Globus pallidus (tissue), 1 donor: Measurements from ENCODE around the gene TAF4.

Experiments
- DNase-seq: peaks from one replicate; pipeline ENCODE4 v3.0.0-alpha.2; 2015; ENCODE audit warnings: low spot score

The TAF4 gene

DNA sequence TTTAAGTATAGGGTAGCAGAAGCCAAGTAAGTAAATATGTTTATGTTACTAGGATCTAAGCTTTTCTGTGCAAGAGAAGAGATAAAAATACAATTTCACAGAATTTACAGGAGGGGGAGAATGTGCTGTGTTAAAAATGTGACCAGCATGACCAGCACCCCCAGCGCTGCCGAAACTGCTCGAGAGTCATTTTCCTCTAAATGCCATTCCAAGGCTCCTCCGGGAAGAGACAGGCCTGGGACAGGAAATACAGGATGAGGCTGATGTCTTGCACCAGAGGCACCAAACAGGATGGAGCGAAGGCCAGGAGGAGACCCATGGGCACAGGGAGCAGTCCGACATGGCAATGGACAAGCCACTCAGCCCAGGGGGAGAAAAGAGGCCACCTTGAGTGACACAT lies 21.1 kb downstream of the TAF4 start:
- DNase-seq: no peak

DNA sequence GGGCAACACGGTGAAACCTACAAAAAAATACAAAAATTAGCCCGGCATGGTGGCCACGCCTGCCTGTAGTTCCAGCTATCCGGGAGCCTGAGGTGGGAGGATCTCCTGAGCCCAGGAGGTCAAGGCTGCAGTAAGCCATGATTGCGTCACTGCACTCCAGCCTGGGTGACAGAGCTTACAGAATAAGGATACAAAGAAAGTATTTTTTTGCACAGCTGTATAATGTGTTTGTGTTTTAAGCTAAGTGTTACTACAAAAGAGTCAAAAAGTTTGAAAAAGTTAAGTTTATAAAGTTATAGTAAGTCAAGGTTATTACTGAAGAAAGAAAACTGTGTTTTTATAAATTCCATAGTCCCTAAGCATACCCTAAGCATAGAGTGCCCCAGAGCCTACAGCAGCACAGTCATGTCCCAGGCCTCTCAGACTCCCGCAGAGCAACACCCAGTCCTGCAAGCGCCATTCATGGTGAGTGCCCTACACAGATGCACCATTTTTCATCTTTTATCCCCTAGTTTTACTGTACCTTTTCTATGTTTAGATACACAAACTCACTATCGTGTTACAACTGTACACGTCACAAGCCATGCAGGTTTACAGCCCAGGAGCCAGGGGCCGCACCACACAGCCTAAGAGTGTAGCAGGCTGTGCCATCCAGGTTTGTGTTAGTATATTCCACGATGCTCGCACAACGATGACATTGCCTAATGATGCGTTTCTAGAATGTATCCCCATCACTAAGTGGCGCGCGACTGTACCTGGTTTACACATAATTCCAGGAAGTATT lies 22.4 kb downstream of the TAF4 start:
- DNase-seq: no peak

DNA sequence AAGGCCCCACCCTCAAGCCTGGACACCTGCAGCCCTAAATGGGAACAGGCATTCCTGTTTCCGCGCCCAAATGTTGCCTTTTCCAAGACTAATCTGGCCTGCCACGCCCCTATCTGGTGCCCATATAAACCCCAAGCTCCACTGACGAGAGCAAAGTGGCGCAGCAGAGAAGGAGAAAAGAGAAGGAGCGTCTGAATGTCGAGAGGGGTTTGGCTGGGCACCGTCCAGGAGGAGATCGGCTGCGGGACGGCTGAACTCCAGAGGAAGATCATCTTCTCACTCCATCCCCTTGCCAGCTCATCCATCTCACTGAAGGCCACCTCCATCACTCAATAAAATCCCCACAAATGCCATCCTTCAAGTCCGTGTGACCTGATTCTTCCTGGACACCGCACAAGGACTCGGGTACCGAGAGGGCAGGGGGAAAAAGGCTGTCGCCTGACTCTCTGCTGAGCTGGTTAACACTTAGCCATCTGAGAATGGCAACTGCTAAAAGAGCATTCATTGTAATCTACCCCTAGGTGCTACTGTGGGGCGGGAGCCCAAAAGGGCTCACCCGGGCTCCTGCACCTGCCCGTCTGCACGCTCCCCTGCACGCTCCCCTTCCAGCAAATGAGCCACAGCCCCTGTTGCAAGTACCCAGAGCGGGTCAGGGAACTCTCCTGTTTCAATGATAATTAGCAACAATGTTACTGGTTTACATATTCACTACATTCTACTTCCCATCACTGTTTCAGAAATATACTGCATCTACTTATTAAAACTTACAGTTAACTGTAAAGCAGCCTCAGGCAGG lies 23.5 kb downstream of the TAF4 start:
- DNase-seq: no peak

DNA sequence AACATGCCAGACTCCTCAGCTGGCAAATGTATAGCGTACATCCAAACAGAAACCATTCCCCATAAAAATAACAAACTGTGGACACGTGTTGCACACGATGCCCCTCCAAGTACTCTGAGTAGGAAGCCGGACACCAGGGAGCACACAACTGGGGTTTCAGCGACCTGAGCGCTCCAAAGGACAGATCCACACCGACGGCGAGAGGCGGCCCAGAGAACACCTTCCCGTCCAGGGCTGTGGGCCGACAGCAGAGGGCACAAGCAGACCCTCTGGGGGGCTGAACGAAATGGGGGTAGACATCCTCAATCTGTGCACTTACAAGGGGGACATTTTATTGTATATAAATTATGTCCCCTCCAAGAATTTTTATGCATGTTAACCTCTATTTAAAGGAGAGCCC lies 24.7 kb downstream of the TAF4 start:
- DNase-seq: no peak

DNA sequence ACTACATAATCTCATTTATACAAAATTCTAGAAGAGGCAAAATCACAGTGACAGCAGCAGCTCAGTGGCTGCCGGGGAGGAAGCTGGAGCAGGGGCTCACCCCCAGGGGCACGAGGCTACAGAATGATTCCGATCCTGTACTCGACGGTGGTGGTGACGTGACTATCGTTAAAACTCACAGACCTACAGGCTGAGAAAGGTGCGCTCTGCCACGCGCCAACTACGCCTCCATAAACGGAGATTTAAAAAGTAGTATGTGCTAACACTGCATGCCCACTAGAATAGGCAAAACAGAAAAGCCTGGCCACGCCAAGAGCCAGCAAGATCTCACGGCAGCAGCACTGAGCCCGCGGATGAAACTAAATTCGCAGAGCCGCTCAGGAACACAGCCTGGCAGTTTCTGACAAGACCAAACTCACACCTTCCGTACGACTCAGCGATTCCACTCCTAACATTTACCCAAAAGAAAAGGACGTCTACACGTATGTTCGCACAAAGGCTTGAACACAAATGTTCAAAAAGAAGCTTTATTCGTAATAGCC lies 25.2 kb downstream of the TAF4 start:
- DNase-seq: no peak

DNA sequence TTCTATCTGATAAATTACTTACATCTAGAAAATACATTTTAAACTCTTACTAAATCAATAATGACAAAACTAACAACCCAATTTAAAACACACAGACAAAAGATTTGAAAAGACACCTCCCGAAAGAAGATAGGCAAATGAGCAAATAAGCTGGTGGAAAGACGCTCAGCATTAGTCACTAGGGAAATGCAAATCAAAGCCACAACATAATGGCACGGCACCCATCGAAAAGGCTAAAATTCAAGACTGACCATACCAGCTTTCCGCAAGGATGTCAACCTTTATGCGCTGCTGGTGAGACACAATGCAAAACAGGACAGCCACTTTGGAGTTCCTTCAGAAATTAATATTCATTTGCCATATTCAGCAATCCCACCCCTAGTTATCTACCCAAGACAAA lies 25.9 kb downstream of the TAF4 start:
- DNase-seq: no peak

DNA sequence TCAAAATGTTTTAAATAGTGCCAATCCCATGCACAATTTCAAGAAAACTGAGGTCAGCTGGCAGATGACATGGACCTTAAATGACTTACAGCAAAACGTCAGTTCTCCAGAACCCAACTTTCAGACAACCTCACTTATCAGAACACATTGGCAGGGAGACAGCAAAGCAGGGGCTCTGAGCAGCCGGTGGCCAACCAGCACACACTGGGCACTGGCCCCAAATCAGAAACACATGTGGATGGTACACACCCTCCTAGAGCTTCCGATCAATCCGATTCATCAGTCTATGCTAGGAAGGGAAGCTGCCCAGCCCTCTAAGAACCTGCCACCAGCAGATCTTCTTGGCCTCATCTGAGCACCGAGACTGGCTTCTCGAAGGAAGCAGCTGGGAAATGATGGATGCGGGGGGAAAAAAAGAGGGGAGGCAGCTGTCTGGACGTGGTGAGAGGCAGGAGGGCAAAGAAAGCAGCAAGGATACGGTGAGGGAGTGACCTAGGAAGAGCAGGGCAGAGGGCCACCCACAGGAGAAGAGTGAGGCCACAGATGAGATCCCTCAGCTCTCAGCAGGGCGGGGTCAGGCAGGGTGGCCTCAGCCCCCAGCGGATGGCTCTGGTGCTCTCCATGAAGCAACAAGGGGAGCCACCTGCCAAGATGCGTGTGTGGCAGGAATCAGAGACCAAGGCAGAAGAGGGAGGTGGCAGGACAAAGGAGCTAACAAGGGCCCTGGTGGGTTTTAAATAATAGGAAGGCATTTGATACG lies 32.9 kb downstream of the TAF4 start:
- no peak for DNase-seq

DNA sequence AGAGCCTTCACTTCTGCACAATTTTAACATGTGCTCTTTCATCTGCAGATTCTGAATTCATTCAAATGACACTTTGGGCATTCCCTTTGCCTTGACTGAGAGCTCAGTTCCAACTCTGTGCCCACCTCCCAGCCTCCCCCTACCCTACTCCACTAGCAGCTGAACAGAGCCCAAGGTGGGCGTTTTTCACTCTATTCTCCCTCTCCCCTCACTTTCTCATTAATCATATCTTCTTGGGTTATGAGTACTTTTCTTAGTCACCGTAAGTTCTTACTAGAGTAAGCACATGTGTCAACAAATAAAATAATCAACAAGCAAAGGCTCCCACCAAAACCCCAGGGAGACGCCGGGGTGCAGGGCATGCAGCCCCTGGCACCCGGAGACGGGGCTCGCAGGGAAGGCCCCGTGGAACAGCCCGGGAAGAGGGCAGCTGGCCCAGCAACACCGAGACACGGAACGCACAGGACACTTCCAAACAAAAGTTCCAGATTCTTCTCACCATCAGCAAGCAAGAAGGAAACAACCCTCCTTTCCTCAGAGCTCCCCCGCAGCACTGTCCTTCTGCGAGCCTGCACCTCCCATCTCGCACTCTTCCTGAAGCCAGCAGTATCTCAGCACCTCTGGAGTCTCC lies 34.1 kb downstream of the TAF4 start:
- DNase-seq: no peak

DNA sequence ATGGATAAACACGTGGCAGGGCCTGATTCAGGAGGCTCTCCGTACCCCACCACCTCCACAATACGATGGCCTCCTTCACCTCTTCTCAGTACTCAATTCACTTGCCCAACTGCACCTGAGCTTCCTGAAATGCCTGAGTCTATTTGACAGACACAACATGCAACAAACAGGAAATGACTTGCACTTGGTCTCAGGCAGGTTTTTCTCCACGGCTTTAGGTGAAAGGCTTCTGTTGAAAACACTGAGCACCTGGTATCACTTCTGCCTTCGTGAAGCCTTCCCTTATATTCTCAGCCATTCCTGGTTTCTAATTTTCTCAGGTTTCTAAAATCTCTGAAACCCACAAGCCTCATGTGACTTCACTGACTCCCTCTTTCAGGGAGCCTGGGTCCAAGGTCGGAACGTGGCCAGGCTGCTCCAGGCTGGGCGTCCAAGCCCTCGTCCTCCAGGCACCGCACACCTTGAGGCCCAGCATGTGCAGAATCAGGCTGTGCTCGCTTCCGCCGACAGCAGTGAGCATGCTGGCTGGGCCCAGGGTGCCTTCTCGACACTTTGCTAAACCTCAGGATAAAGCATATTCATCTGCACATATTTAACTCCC lies 34.7 kb downstream of the TAF4 start:
- no peak for DNase-seq

DNA sequence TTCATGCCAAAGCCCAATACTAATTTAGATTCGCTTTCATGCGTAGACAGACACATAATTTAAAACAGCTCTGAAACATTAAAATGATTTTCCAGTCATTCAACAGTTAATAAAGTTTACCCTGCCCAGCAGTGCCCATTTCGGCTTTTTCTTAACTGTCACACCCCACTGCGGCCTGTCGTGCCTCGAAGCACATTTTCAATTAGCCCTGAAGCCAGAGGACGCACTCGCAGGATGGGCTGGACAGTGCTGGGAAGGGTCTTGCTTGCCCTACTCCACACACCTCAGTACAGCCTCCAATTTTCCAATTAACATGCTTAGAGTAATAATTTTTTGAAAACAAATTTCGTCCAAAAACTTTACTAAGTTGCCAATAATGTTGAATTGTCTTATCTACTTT lies 35.3 kb downstream of the TAF4 start:
- no peak for DNase-seq

DNA sequence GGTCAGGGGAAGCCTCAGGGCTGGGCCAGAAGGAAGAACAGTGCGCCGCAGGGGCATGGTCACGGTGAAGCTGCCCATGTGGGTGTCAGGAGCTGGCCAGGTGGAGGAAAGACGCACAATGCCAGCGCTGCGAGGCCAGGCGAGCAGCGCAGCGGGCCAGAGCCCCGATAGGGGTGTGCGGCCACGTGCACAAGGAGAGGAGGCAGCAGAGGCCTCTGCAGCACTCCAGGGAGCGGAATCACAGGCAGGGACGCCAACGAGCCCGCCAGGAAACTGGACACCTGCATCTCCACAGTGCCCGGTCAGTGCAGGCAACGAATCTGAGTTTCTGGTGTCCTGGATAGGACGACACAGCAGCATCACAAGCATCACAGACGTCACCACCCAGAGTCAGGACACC lies 35.7 kb downstream of the TAF4 start:
- no peak for DNase-seq

DNA sequence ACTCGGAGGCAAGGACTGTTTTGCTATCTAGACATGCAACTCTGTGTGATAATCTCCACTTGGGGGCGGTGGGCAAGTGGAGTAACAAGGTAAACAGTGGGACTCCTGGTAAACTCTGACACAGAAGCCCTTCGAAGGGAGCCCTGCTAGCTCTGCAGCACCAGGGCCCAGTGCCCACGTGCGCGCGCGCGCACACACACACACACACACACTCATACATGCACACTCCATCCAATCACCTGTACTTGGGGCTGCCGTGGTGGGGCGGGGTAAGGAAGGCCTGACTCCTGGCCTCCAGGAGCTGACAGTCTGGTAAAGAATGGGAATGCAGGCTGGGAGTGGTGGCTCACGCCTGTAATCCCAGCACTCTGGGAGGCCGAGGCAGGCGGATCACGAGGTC lies 36.4 kb downstream of the TAF4 start:
- no peak for DNase-seq

DNA sequence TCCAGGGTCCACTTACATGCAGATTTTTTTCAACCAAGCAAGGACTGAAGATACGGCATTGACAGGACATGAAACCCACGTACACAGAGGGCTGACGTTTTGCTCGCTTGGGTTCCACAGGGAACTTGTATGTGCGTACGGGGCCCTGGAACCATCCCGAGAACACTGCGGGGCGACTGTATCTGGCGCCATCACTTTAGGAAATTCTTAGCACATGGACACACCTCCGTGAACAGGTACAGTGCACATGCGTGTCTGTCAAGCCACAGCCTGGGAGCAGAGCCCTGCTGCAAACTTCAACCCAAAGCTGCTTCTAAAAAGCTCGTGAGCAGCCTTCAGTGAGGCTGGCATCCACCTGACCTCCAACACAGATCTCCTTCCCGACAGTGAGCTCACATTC lies 37.3 kb downstream of the TAF4 start:
- no peak for DNase-seq

DNA sequence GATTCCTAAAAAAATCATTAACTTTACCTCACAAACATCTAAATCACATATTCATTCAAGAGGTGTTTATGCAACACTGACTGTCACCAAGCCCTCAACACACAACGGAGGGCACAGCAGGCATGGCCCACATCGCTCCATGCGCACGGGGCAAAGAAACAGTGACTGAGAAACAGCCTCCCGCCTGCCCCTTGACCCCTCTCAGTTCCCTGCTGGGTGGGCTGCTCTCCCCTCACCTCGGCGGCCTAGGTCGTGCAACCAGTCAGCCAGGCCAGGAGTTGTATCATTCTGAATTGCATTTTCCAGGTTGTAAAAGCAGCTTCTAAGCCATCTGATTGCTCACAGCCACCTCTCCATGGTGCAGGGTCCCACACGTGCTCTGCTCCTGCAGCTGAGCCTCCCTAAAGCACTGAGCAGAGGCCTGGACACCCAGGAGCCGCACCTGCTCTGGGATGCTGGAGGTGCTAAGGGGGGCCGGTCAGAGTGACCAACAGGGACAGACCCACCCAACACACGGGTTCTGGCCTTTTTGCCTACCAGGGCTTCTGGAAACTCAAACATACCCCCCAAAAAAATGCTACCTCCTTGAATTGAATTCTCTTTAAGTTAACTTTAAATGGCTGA lies 37.9 kb downstream of the TAF4 start:
- no peak for DNase-seq

DNA sequence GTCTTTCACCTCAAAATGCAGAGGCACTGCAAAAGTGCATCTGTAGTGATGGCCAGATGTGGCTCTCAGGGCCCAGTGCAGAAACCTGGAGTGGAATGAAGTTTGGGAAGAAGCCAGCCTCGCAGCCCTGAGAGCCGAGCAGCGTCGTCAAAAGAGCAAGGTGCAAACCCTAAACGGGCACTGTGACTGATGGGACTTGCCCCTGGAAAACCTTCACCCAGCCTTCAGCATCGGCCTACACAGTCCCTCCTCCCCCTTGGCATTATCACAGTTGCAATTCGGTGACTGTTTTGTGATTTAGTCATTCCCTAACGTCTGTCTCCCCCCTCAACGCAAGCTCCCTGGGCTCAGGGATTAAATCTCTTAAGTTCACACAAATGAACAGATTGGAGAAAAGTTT lies 38.6 kb downstream of the TAF4 start:
- DNase-seq: no peak

DNA sequence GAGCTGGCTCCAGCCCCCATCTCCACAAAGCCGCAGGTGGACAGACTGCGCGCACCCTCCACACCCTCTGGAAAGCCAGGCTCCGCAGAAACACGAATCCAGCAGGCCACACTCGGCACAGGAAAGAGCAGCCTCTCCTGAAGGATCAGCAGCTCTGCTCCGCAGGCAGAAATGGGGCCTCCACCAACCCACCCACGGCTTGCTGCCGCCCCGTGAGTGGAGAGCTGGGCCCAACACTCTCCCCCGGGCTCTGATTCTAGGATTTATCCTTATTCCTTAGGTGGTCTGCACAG lies 39.2 kb downstream of the TAF4 start:
- DNase-seq: no peak

DNA sequence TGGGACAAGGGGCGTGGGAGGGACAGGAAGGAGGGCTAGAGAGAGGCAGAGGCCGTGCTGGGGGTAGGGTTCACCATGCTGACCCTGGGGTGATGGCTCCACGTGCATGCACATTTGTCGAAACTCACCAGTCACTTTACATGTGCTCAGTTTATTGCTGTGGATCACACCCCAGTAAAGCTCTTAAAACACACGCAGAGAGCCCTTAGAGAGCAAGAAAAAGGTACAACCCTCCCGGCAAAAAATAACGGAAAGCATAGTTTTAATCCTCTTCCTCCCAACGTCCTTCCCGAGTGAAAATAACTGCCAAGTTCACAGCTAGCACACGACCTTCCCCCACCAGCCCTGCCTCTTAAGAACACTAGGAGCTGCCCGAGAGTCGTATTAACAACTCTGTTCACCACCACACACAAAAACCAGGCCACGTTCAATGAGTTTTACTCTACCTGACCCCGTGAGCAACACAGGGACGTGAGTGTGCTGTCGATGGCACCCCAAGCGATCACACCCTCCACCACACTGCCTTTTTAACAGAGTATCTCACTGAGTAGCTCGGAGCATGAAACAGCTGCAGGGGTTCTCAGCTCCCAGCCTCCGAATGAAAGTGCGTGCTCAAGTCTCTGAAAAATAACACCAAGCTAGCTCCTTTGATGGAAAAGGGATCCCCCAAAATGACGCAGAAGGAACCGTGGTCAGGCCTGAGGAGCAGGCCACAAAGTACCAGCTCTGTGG lies 39.7 kb downstream of the TAF4 start:
- DNase-seq: no peak

DNA sequence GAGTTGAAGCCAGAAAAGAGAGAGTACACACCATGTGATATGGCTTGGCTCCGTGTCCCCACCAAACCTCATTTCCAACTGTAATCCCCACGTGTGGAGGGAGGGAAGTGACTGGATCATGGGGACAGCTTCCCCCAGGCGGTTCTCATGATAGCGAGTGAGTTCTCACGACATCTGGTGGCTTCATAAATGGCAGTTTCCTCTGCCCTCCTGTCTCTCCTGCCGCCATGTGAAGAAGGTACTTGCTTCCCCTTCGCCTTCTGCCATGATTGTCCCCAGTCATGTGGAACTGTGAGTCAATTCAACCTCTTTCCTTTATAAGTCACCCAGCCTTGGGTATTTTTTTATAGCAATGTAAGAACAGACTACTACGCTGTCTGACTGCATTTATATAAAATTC lies 40.3 kb downstream of the TAF4 start:
- no peak for DNase-seq

DNA sequence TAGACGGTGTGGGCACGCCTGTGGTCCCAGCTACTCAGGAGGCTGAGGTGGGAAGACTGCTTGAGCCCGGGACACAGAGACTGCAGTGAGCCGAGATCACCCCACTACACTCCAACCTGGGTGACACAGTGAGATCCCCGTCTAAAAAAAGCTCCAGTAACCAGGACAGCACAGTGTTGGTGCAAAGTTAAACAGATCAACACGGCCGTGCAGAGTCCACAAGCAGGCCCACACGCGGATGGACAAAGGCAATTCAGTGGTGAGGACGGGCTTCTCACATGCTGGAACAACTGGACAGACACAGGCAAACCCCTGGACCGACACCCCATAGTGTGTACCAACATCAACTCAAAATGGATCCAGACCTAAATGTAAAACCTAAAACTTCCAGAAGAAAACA lies 41.7 kb downstream of the TAF4 start:
- DNase-seq: no peak

DNA sequence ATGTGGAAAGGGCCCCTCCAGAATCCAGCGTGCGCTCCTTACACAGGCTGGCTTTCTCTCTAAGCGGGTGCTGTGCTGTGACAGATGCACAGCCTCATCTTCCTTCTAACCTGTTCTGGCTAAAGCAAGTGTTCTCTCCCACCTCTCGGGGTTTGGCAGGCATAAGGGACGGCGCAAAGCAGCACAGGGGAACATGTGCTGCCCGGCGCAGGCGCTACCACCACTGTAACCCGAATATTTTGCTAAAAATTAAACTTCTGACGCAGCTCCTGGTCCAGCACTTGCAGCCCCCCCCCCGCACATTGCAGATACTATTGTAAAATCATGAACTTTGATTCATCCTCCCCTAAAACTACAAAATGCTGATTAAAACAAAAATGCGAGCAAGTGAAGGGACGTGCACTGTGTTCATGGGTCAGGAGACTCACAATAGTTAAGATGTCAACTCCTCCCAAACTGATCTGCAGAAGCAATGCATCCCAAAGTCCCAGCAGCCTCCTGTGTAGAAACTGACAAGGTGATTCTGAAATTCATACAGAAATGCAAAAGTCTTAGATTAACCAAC lies 43.0 kb downstream of the TAF4 start:
- no peak for DNase-seq
